ENCODE results near the gene ZNF668. TPM values are rescaled to one million over a fixed set of nuclear protein-coding genes. Genes with fewer than 3 reads are reported as not detected.
A peak's percentile ranks its signal among the peaks of the same experiment; 100 is the strongest.

The ZNF668 gene
- total and polyA plus RNA-seq, 2 experiments from 2014 or later: 8.1 to 13.0 TPM

DNA sequence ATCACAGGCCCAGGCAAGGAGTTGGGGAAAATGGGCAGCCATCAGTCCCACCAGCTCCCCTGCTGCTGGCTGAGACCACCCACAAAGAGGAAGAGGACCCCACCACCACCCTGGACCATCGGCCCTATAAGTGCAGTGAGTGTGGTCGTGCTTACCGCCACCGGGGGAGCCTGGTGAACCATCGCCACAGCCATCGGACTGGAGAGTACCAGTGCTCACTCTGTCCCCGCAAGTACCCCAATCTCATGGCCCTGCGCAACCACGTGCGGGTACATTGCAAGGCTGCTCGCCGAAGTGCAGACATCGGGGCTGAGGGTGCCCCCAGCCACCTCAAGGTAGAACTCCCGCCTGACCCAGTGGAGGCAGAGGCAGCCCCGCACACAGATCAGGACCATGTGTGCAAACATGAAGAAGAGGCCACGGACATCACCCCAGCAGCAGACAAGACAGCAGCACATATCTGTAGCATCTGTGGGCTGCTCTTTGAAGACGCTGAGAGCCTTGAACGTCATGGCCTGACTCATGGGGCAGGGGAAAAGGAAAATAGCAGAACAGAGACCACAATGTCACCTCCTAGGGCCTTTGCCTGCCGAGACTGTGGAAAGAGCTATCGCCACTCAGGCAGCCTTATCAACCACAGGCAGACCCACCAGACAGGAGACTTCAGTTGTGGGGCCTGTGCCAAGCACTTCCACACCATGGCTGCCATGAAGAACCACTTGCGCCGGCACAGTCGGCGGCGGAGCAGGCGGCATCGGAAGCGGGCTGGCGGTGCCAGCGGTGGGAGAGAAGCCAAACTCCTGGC lies 3.8 kb upstream of the ZNF668 start:
- no peak overlapping the region for H3K27ac ChIP-seq
- H3K9me3 ChIP-seq (ENCODE audit: low read depth): no peaks in the 10 kb centered on the region
- TF ChIP-seq EZH2 (IDR thresholded peaks at IDR 0.05; ENCODE audit: borderline replicate concordance) (no peak), EZH2phosphoT487 (IDR thresholded peaks at IDR 0.05; ENCODE audit: low read depth, severe bottlenecking, unreplicated experiment) (no peak)
- TF ChIP-seq, protein P1, sequence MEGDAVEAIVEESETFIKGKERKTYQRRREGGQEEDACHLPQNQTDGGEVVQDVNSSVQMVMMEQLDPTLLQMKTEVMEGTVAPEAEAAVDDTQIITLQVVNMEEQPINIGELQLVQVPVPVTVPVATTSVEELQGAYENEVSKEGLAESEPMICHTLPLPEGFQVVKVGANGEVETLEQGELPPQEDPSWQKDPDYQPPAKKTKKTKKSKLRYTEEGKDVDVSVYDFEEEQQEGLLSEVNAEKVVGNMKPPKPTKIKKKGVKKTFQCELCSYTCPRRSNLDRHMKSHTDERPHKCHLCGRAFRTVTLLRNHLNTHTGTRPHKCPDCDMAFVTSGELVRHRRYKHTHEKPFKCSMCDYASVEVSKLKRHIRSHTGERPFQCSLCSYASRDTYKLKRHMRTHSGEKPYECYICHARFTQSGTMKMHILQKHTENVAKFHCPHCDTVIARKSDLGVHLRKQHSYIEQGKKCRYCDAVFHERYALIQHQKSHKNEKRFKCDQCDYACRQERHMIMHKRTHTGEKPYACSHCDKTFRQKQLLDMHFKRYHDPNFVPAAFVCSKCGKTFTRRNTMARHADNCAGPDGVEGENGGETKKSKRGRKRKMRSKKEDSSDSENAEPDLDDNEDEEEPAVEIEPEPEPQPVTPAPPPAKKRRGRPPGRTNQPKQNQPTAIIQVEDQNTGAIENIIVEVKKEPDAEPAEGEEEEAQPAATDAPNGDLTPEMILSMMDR (IDR thresholded peaks at IDR 0.05; ENCODE audit: poor library complexity): no peak
- no peaks in the 10 kb centered on the region for H3K36me3 ChIP-seq (replicated peaks; ENCODE audit: insufficient read depth, low read depth)
- H3K4me2 ChIP-seq: no peak overlapping the region
- H3K4me3 ChIP-seq: no peak overlapping the region
- WGBS (ENCODE audit: low lambda C conversion rate, missing lambda C conversion rate): 97% methylated on average over 30 of the region's 30 CpGs
- H4K20me1 ChIP-seq (ENCODE audit: insufficient read depth, poor library complexity, severe bottlenecking): no peaks in the 10 kb centered on the region
- peaks cover 6% of the 10 kb centered on the region for H3K4me1 ChIP-seq (ENCODE audit: insufficient read depth)
- peaks cover 38% of the 10 kb centered on the region for H3K79me2 ChIP-seq
- no peak overlapping the region for H2AFZ ChIP-seq
- H3K9me2 ChIP-seq (replicated peaks; ENCODE audit: insufficient read depth): no peaks in the 10 kb centered on the region
- H3K27me3 ChIP-seq: no peaks in the 10 kb centered on the region
- DNase-seq (ENCODE audit: low spot score): no peak

DNA sequence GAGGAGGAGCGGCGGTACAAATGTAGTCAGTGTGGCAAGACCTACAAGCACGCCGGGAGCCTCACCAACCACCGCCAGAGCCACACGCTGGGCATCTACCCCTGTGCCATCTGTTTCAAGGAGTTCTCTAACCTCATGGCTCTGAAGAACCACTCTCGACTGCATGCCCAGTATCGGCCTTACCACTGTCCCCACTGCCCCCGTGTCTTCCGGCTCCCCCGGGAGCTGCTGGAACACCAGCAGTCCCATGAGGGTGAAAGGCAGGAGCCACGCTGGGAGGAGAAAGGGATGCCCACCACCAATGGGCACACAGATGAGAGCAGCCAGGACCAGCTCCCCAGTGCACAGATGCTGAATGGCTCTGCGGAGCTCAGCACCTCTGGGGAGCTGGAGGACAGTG lies 3.0 kb upstream of the ZNF668 start:
- no peak overlapping the region for H3K4me2 ChIP-seq
- peaks cover 7% of the 10 kb centered on the region for H3K4me1 ChIP-seq (ENCODE audit: insufficient read depth)
- H3K36me3 ChIP-seq (replicated peaks; ENCODE audit: insufficient read depth, low read depth): no peaks in the 10 kb centered on the region
- H3K27me3 ChIP-seq: no peaks in the 10 kb centered on the region
- H2AFZ ChIP-seq: no peak overlapping the region
- no peaks in the 10 kb centered on the region for H4K20me1 ChIP-seq (ENCODE audit: insufficient read depth, poor library complexity, severe bottlenecking)
- 98% methylated on average over 13 of the region's 13 CpGs for WGBS (ENCODE audit: low lambda C conversion rate, missing lambda C conversion rate)
- H3K9me3 ChIP-seq (ENCODE audit: low read depth): no peaks in the 10 kb centered on the region
- TF ChIP-seq, protein P1 (IDR thresholded peaks at IDR 0.05; ENCODE audit: poor library complexity): no peak
- TF ChIP-seq EZH2phosphoT487 (IDR thresholded peaks at IDR 0.05; ENCODE audit: low read depth, severe bottlenecking, unreplicated experiment) (no peak), EZH2 (IDR thresholded peaks at IDR 0.05; ENCODE audit: borderline replicate concordance) (no peak)
- DNase-seq (ENCODE audit: low spot score): no peak
- no peaks in the 10 kb centered on the region for H3K9me2 ChIP-seq (replicated peaks; ENCODE audit: insufficient read depth)
- H3K4me3 ChIP-seq: no peak overlapping the region
- H3K79me2 ChIP-seq: peaks cover 46% of the 10 kb centered on the region
- H3K27ac ChIP-seq: no peak overlapping the region

DNA sequence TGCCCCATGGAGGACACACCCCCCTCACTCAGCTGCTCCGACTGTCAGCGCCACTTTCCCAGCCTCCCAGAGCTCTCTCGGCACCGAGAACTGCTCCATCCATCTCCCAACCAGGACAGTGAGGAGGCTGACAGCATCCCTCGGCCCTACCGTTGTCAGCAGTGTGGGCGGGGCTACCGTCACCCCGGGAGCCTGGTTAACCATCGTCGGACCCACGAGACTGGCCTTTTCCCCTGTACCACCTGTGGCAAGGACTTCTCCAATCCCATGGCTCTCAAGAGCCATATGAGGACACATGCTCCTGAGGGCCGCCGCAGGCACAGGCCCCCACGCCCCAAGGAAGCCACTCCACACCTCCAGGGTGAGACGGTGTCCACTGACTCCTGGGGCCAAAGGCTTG lies 2.3 kb upstream of the ZNF668 start:
- Histone ChIP-seq H3K4me3 (no peak overlapping the region), H3K79me2 (peaks cover 53% of the 10 kb centered on the region), H3K4me1 (ENCODE audit: insufficient read depth) (peaks cover 10% of the 10 kb centered on the region), H2AFZ (no peak overlapping the region), H4K20me1 (ENCODE audit: insufficient read depth, poor library complexity, severe bottlenecking) (no peaks in the 10 kb centered on the region), H3K4me2 (no peak overlapping the region), H3K9me2 (replicated peaks; ENCODE audit: insufficient read depth) (no peaks in the 10 kb centered on the region), H3K36me3 (replicated peaks; ENCODE audit: insufficient read depth, low read depth) (no peaks in the 10 kb centered on the region), H3K27ac (no peak overlapping the region), H3K9me3 (ENCODE audit: low read depth) (no peaks in the 10 kb centered on the region), H3K27me3 (no peaks in the 10 kb centered on the region)
- TF ChIP-seq EZH2 (IDR thresholded peaks at IDR 0.05; ENCODE audit: borderline replicate concordance) (no peak), EZH2phosphoT487 (IDR thresholded peaks at IDR 0.05; ENCODE audit: low read depth, severe bottlenecking, unreplicated experiment) (no peak)
- TF ChIP-seq, protein P1 (IDR thresholded peaks at IDR 0.05; ENCODE audit: poor library complexity): no peak
- peak; percentile 5 for DNase-seq (ENCODE audit: low spot score)
- WGBS (ENCODE audit: low lambda C conversion rate, missing lambda C conversion rate): 83% methylated on average over 16 of the region's 16 CpGs
